Left lobe of liver (tissue), 2 donors: ENCODE results near the gene CHKB. TPM values are rescaled to one million over a fixed set of nuclear protein-coding genes. Genes with fewer than 3 reads are reported as not detected.

Source experiments
- ATAC-seq: fragments of 200-7000 bp; cut with Tn5 transposase; one replicate; pipeline ENCODE4 v1.9.1; 2020; ENCODE audit warnings: mild to moderate bottlenecking, moderate library complexity
- DNase-seq: peaks from one replicate; pipeline ENCODE4 v3.0.0-alpha.2; 2020; ENCODE audit warnings: low spot score
- total RNA-seq: library from RNA; stranded (reverse); gene quantifications from one replicate; pipeline ENCODE4 v1.2.1, GENCODE V29; 2021
- donor health status: DM: no; HTN: no; CAD: no; lungs with moderate emphysema.
- donor health status: DM: no; HTN: yes; CAD: no.

CHKB gene
- total RNA-seq, 1 donor from 2014 or later, result 32.6 TPM

DNA sequence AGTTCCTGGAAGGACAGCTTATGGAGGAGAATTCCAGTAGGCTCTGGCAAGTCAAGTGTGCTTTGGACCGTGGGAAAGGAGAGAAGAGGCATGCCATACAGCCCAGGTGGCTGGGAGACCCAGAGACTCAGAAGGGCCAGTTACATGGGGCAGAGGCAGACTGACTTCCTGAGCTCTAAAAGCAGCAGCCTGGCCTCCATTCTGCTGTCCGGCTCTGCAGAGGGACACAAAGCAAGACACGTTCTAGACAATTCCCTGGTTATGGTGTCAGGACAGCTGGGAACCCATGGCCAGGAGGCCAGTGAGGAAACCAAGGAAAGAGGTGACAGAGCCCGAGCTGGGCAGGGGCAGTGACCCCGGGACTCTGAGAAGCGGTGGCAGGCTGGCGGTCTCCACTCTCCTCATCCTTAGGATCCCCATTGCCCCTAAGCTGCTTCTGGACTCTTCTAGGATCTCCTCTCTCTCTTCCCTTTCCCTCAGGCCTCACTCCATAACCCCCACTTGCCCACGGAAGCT lies 7.2 kb downstream of the CHKB start:
- ATAC-seq, result no peak
- DNase-seq, result no peak

DNA sequence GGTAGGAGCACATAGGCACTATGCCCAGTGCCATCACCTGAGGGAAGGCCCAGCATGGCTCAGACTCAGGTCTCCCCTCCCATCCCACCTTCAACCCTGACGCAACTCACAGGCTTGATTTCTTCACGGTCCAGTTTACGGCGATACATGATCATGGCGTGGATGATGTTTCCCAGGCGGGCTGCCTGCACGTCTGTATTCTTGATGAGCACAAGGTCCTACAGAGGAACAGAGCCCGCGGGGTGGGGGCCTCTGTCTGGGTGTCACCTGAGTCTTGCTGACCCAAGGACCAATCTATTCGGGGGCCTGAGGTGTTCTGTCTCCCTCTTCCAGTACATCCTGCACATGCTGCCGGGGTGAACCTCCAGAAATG lies 8.3 kb downstream of the CHKB start:
- DNase-seq (no peak), ATAC-seq (no peak)

DNA sequence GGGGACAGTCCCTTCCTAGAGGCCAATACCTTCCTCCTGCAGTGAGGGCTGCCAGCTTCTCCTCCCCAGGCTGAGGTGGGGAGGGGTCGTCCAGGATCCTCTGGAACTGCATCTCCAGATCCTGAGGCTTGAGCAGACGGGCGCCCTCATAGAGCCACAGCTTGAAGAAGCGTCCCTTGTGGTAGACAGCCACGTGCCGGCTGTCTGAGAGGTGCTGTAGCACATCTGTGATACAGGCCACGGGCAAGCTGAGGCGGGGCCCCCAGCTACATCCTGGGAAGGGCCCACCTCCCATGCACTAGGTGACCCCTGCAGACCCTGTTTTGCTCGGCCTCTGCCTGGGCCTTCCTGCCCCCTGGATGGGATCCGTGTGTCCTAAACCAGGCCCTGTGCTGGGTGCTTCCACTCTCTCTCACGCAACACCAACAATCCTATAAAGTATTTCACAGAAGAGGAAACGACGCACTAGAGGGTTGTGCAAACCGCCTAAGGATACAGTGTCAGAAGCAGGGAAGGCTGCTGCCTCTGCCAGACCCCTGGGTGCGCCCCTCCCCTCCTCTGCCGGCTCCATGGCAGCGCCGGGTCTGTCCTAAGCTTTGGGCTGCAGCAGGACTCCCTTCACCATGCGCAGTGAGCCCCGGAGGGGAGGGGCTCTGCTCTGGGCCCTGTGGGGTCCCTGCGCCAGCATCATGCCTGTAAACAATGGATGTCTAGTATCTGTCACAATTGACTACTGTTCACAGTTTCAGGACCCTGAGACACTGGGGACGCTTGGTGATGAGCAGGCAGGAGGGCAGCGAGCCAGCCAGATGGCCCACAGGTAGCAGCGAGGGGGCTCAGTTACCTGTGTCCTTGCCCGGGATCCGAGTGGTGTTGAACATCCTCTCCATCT lies 8.9 kb downstream of the CHKB start:
- DNase-seq (no peak), ATAC-seq (no peak)

DNA sequence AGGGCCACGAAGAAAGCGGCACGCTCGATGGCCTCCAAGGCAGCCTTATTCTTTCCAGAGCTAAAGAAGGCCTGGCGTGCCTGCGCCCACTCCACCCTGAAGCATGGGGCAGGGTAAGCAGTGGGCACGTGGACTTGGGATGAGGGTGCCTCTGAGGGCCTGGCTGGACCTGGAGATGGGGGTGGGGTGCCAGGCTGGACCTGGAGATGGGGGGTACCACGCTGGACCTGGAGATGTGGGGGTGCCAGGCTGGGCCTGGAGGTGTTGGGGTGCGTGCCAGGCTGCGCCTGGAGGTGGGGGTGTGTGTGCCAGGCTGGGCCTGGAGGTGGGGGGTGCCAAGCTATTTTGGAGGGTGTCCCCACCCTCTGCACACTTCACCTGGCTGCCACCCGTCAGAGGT lies 9.7 kb downstream of the CHKB start:
- no peak for DNase-seq
- no peak for ATAC-seq

DNA sequence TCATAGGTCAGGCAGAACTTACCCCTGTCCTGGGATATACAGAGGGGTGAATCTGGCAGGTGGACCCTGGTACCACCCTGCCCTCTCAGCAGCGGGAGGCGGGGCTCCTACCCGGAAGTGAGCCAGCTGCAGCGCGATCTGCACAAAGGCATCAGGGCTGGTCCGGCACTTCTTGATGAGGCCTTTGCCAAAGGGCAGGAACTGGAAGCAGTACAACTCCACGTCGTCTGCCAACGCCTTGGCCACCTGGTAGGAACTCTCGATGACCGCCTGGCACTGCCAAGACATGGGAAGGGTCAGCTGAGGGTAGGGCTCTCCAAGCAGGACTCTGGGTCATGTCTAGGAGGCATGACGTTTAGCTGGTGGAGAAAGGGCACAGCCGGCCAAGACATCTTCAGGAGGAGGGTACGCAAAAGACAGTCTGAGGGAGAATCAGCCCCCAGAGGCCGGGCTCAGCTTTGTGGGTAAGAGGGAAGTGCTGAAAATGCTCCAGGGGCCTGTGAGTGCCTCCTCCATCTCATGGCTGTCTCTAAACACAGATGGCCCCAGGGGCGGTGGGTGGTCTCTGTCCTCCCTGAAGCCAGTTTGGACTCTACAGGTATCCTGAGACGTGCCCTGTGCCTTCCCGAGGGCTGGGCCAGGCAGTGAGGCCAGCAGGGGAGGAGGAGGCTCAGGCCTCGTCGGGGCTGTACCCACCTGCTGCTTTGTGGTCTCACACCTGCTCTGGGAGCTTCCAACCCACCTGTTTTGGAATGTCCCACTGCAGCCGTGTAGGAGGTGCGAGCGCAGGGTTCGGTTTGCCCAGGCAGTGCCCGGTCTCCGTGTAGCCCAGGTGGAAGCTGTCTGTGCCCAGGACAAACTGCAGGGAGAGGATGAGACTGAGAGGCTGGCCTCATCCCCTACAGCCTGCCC lies 11.1 kb downstream of the CHKB start:
- DNase-seq (no peak), ATAC-seq (no peak)

DNA sequence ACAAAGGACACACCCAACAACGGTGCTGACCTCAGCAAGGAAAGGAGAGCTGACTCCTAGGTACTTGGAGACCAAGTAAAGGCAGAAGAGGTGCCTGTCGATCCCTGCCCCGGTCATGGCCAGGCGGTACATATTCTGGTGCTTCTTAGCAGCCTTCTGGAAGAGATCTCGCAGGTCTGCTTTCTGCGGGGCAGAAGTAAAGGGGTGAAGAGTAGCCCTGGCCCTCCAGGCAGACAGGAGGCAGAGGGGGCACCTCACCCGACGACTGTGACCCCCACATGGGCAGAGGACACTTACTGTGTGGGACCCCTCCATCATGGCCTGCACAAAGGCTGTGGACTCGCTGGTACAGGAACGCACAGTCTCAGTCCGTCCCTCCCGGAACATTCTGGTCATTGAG lies 11.8 kb downstream of the CHKB start:
- ATAC-seq (no peak), DNase-seq (no peak)

DNA sequence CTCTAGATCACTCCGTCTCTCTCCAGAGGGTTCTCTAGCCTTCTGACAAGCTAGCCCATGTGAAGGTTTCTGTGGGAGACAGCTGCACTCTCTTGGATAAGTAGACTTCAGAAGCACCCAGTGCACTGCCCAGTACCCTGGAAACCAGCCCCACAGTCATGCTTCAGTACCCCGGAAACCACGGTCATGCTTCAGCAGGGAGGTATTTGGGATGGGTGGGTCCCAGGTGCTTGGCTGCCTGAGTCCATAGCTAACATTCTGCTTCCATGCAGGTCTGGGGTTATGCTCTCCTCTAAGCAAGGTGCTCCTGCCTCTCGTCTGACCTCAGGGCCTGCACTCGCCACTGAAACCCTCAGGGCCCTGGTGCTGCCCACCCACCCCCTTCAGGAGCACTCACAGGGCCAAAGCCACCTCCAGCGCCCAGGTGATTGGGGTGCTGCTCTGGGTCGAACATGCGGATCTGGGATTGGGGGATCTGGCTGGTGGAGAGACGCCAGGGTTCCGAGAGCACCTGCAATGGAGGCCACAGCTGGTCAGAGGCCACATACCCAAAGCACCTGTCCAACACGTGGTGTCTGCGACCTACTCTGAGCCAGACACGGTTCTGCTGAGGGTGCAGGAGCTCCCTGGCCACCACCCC lies 12.6 kb downstream of the CHKB start:
- DNase-seq (no peak), ATAC-seq (no peak)

DNA sequence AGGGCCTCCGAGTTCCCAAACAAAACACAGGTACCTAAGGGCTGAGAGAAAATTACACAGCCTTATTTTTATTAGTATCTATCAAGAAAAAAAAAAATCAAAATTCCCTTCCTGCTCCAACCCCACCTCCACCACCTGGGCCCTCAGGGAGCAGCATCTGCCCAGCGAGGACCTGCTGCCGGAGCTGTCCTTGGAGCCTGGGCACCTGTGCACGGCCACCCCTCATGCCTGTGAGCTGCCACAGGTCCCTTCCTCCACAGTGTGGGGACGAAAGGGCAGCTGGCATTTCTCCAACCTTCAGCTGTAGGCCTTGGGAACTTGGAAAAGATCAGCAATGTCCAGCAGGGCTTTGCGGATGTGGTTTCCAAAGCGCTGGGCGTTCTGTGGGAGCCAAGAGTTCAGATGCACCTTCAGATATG lies 13.6 kb downstream of the CHKB start:
- peak; percentile 92 for DNase-seq
- ATAC-seq, result peak; percentile 75

DNA sequence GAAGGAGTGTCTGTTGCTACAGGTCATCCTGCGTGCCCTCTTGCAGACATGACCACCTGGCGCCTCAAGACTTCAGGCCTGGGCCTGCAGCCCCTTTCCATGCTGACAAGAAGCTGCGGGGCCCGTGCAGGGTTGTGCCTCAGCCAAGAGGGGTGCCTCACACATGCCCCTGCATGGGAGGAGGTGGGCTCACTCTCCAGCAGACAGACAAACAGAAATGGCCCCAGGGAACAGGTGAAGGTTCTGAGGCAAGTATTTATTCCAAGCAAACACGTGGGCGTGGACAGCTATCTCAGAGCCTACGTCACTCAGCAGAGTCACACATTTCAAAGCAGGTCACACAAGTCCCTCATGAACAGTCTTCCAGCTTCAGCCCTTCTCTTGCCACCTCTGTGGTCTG lies 14.0 kb downstream of the CHKB start:
- DNase-seq (peak; percentile 81), ATAC-seq (peak; percentile 74)

DNA sequence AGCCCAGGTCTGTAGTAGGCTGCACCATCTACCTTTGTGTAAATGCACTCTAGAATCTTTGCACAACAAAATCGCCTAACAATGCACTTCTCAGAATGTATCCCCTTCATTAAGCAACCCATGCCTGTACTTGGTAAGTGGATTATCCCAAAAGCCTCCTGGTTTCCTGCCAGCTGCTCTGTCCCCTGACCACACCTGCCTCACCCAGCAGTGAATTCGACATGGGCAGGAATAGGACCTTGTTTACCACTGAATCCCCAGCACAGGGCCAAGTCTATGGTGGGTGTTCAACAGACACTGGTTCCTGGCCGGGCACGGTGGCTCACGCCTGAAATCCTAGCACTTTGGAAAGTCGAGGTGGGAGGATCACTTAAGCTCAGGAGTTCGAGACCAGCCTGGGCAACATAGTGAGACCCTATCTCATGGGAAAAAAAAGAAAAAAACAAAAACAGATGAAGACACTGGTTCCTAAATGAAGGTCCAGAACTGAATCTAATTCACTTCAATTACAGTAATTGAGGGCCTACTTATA lies 14.9 kb downstream of the CHKB start:
- no peak for ATAC-seq

DNA sequence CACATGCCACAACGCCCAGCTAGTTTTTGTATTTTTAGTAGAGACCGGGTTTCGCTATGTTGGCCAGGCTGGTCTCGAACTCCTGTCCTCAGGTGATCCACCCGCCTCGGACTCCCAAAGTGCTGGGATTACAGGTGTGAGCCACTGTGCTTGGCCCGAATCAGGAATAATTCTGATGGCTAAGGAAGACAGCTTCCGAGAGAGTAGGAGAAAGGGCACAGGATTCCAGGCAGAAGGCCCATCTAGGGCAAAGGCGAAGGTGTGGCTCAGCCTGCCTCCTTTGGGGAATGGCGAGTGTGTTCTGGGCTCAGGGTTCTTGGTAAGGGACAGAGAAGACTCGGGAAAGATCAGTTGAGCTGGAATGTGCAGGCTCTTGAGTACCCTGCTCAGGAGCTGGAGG lies 18.4 kb downstream of the CHKB start:
- DNase-seq, result no peak
- ATAC-seq, result no peak

More for the DNA sequence above, 14.9 kb downstream of the CHKB start:
- no peak for DNase-seq

DNA sequence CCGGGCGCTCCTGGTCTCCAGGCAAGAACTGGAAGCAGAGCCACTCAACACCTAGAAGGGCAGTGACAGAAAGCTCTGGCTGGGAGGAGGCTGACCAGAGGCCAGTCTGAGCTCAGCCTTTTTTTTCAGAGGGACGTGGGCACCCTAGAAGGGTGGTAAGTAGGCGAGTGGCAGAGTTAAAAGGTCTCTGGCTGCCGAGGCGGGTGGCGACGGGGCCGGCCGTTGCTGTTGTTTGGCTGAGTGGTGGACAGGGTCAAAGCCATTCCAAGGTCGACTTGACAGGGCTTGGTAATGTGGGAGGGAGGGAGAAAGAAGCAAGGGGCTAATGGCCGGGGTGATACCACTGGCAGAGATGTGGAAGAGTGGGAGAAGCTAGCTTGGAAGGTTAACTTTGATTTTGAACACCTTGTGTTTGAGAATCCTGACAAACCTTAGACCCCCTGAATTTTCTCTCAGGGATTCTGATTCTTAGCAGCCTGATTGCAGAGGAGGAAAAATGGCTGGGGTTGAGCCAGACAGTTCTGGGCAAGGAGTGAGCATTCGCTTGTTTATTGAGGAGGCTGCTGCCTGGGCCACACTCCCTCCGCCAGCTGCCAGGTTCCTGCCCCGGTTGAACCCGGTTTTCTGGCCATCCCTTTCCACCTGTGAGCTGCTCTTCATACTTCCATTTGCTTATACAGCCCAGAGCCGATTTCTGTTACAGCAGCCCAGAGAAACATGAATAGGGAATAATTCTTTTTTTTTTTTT lies 19.1 kb downstream of the CHKB start:
- ATAC-seq, result peak; percentile 60

DNA sequence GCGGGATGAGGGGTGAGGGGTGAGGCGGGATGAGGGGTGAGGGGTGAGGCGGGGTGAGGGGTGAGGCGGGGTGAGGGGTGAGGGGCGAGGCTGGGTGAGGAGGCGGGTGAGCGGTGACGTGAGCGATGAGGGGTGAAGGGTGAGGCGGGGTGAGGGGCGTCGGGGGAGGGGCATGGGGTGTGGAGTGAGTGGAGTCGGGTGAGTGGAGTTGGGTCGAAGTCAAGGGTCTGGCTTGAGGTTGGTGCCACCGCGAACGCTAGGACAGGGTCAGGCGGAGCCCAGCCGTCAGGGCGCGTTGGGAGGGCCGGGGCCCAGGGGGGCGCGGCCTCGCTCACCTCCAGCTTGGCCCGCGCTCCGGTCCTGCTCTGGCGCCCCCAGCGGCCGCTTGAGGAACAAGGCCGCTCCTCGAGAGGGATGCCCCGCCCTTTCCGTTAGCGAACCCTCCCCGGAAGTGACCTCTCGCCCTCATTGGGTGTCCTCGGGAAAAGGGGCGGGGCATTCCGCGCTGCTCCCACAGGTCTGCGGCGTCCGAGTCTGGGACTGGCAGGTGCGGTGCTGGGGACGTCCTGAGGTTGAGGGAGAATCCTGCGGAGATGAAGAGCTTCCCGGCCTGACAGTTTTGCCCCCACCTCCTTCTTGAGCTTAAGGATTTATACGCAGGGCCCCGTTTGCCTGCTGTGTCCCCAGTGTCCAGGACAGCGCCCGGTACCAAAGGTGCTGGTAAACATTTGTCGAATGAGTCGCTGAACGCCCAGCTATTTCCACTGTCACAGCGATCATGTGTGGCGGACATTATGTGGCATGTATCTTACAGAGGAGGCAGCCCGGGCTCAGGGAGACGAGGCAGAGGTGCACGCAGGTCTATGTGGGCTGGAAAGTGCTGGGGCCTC lies 19.9 kb downstream of the CHKB start, which contains the start of gene SYCE3:
SYCE3 (minus strand) TSS at position 397 of the 890 bp plus-strand sequence. CDS start 6,514 bp downstream, outside the sequence.
- ATAC-seq (peak; percentile 93), DNase-seq (peak; percentile 98)

More for the DNA sequence above, 19.1 kb downstream of the CHKB start:
- DNase-seq, result peak; percentile 67

DNA sequence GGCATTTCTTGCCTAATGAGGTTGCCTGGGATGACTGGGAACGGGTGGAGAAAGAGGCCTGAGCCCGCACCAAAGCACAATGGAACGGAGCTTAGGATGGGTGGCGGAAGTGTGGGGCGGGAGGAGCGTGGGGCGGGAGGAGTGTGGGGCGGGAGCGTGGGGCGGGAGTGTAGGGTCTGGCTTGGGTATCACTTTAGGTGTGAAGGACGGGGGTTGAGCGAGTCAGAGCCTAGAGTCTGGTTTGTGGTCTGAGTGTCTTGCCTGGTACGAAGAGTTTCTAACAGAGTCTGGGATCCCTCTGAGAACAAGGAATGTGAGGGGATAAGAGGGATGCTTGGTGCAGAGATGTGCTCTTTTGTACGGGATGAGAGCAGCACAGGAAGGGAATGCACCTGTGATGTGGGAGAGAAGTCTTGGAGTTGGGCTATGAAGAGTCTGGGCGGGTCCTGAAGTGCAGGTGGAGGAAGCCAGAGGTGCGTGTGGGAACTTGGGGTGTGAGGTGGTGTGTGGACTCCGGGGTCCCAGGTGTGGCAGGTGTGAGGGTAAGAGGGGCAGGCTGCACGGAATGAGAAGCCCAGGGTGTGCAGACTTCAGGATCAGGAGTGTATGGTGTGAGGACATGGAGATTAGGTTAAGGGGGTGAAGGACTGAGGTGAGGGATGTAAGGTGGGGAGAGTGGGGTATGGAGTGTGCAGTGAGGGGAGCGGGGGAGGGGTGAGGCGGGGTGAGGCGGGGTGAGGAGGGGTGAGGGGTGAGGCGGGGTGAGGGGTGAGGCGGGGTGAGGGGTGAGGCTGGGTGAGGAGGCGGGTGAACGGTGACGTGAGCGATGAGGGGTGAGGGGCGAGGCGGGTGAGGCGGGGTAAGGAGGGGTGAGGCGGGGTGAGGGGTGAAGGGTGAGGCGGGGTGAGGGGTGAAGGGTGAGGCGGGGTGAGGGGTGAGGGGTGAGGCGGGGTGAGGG lies 21.0 kb downstream of the CHKB start:
- DNase-seq, result no peak

DNA sequence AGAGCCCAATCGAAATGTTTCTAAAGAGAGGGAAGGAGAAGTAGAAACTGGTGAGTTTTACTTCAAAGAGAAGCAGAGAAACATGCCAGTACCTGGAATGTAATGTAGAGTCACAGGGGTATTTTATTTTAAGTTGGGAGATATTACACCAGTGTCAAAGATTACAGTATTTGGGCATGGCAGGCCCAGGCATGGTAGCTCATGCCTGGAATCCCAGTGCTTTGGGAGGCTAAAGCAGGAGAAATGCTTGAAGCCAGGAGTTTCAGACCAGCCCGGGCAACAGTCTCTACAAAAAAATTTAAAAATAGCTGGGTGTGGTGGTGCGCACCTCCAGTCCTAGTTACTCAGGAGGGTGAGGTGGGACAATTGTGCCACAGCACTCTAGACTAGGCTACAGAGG lies 22.6 kb downstream of the CHKB start:
- DNase-seq (no peak), ATAC-seq (no peak)

More for the DNA sequence above, 21.0 kb downstream of the CHKB start:
- no peak for ATAC-seq

DNA sequence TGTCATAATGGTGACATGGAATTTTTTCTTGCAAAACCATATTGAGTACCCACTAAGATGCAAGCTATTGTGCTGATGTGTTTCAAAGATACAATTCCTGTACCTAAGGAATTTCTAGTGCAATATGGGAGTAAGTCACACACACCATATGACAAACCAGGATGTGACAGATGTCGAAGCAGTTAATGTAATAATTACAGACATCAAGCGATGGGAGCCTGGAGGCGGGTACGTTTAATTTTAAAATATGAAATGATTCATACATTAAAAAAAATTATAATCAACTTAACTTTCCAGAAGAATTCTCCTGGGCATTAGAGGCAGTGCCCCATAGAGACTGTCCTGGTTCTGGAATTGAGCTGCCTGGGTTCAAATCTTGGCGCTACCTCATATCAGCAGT lies 25.9 kb downstream of the CHKB start:
- ATAC-seq (no peak), DNase-seq (no peak)

DNA sequence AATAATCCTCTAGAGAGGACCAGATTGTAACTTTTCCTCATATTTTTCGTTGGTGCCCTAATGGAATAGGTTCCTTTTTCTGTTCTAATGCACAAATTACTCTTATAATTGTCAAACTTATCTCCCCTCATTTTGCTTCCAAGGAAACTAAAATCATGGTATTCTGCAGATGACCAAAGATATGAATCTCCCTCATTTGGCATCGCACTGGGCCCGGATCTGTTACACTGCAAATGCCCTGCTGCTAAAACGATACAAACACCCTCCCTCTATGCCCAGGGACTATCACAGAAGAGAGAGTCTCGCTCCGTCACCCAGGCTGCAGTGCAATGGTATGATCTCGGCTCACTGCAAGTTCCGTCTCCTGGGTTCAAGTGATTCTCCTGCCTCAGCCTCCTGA lies 29.3 kb downstream of the CHKB start:
- DNase-seq, result no peak
- ATAC-seq, result no peak
